ENCODE data around the gene ERH.

The ERH gene

GRCh38 chr14:69357544-69358200 lies 40.4 kb downstream of the ERH start:
- H3K4me3 ChIP-seq (ENCODE audit: low read depth, low read length): no peak overlapping the region

GRCh38 chr14:69356903-69357543 lies 41.1 kb downstream of the ERH start:
- no peak overlapping the region for H3K4me3 ChIP-seq (ENCODE audit: low read depth, low read length)

GRCh38 chr14:69355607-69356281 lies 42.4 kb downstream of the ERH start:
- H3K4me3 ChIP-seq (ENCODE audit: low read depth, low read length): no peak overlapping the region

GRCh38 chr14:69355154-69355597 lies 42.9 kb downstream of the ERH start:
- no peak overlapping the region for H3K4me3 ChIP-seq (ENCODE audit: low read depth, low read length)

- H3K4me3 ChIP-seq (ENCODE audit: low read depth, low read length): no peak overlapping the region
Measured at GRCh38 chr14:69354383-69355153, 43.5 kb downstream of the ERH start.

GRCh38 chr14:69353168-69353567 lies 44.9 kb downstream of the ERH start:
- no peak overlapping the region for H3K4me3 ChIP-seq (ENCODE audit: low read depth, low read length)

GRCh38 chr14:69351911-69352310 lies 46.2 kb downstream of the ERH start:
- no peak overlapping the region for H3K4me3 ChIP-seq (ENCODE audit: low read depth, low read length)

GRCh38 chr14:69351385-69351784 lies 46.7 kb downstream of the ERH start:
- no peak overlapping the region for H3K4me3 ChIP-seq (ENCODE audit: low read depth, low read length)

- H3K4me3 ChIP-seq (ENCODE audit: low read depth, low read length): no peak overlapping the region
Measured at GRCh38 chr14:69350892-69351291, 47.2 kb downstream of the ERH start.

GRCh38 chr14:69349091-69349777 lies 48.9 kb downstream of the ERH start:
- no peak overlapping the region for H3K4me3 ChIP-seq (ENCODE audit: low read depth, low read length)

- H3K4me3 ChIP-seq (ENCODE audit: low read depth, low read length): no peak overlapping the region
Measured at GRCh38 chr14:69346710-69347109, 51.4 kb downstream of the ERH start.

GRCh38 chr14:69345402-69345801 lies 52.7 kb downstream of the ERH start:
- no peak overlapping the region for H3K4me3 ChIP-seq (ENCODE audit: low read depth, low read length)

- H3K4me3 ChIP-seq (ENCODE audit: low read depth, low read length): no peak overlapping the region
Measured at GRCh38 chr14:69344171-69344570, 53.9 kb downstream of the ERH start.

- no peak overlapping the region for H3K4me3 ChIP-seq (ENCODE audit: low read depth, low read length)
Measured at GRCh38 chr14:69342928-69343525, 55.1 kb downstream of the ERH start.

- no peak overlapping the region for H3K4me3 ChIP-seq (ENCODE audit: low read depth, low read length)
Measured at GRCh38 chr14:69339426-69339825, 58.7 kb downstream of the ERH start.

GRCh38 chr14:69337984-69338383 lies 60.1 kb downstream of the ERH start:
- no peak overlapping the region for H3K4me3 ChIP-seq (ENCODE audit: low read depth, low read length)

GRCh38 chr14:69335371-69335771 lies 62.7 kb downstream of the ERH start:
- H3K4me3 ChIP-seq (ENCODE audit: low read depth, low read length): no peak overlapping the region

- H3K4me3 ChIP-seq (ENCODE audit: low read depth, low read length): no peak overlapping the region
Measured at GRCh38 chr14:69334576-69334975, 63.5 kb downstream of the ERH start.

- H3K4me3 ChIP-seq (ENCODE audit: low read depth, low read length): no peak overlapping the region
Measured at GRCh38 chr14:69333791-69334337, 64.2 kb downstream of the ERH start.

- H3K4me3 ChIP-seq (ENCODE audit: low read depth, low read length): no peak overlapping the region
Measured at GRCh38 chr14:69332782-69333395, 65.2 kb downstream of the ERH start.
